HepG2 (cell line): ENCODE measurements around the gene ZNF581. TPM values are rescaled to one million over a fixed set of nuclear protein-coding genes. Genes with fewer than 3 reads are reported as not detected.

Source experiments
- HDAC2 ChIP-seq: sonication (generic); formaldehyde crosslinking; IDR thresholded peaks from 2 replicates; pipeline ENCODE4 v1.4.0; 2020; ENCODE audit warnings: missing genetic modification reagents
- HOXA3 ChIP-seq: sonication (generic); formaldehyde crosslinking; IDR thresholded peaks from 2 replicates; pipeline ENCODE4 v1.5.0; 2020; ENCODE audit warnings: missing genetic modification reagents
- KLF11 ChIP-seq: IDR thresholded peaks from 2 replicates; pipeline ENCODE4 v1.6.1; 2016; ENCODE audit warnings: missing compliant biosample characterization
- NONO ChIP-seq, 2 experiments: fragments of 450-650 bp in 1 of 2; sonication (generic) in 1 of 2; formaldehyde crosslinking in 1 of 2; IDR thresholded peaks in 1 of 2; conservative IDR thresholded peaks in 1 of 2; 2 replicates each; pipeline versions ENCODE4 v1.6.1 to v1.8.0; 2017 to 2022; ENCODE audit warnings: mild to moderate bottlenecking in 1 of 2, missing genetic modification reagents in 1 of 2, moderate library complexity in 1 of 2
- TAF1 ChIP-seq: sonication (generic); formaldehyde crosslinking; IDR thresholded peaks from 2 replicates; pipeline ENCODE4 v1.4.0; 2020; ENCODE audit warnings: missing genetic modification reagents
- TFE3 ChIP-seq: IDR thresholded peaks from 2 replicates; pipeline ENCODE4 v1.6.1; 2016
- U2AF1 ChIP-seq: fragments of 200-400 bp; formaldehyde crosslinking; optimal IDR thresholded peaks from 2 replicates; pipeline ENCODE3; 2017; ENCODE audit warnings: mild to moderate bottlenecking, low read depth, low read length
- ZNF687 ChIP-seq: sonication (generic); formaldehyde crosslinking; IDR thresholded peaks from 2 replicates; pipeline ENCODE4 v1.5.1; 2020; ENCODE audit warnings: mild to moderate bottlenecking, missing genetic modification reagents, moderate library complexity
- ZSCAN9 ChIP-seq: IDR thresholded peaks from 2 replicates; pipeline ENCODE4 v1.6.1; 2016; ENCODE audit warnings: borderline replicate concordance
- polyA plus RNA-seq, 8 experiments: library from polyadenylated mRNA; depleted of rRNA in 3 of 8; stranded (reverse) in 7 of 8; unstranded in 1 of 8; fragments of >200 nt; fragmentation: Illumina TruSeq in 4 of 8; extraction: Trizol in 4 of 8; gene quantifications; 2 replicates each; pipeline versions ENCODE4 v1.2.1 to v1.2.3, GENCODE V29; 2011 to 2016; ENCODE audit warnings: low read depth in 4 of 8, missing spikeins in 1 of 8, mixed read lengths in 1 of 8; ENCODE audit not compliant: insufficient read depth in 1 of 8
- total RNA-seq, 5 experiments: library from RNA; depleted of rRNA; stranded (reverse); fragments of >200 nt; fragmentation: Illumina TruSeq; extraction: Trizol; gene quantifications; 2 replicates each; pipeline ENCODE4 v1.2.3, GENCODE V29; 2016; ENCODE audit warnings: low read depth in 1 of 5
- TF ChIP-seq, protein P1 (sequence below): sonication (generic); formaldehyde crosslinking; IDR thresholded peaks from 2 replicates; pipeline ENCODE4 v1.4.0; 2020; ENCODE audit warnings: mild to moderate bottlenecking, missing genetic modification reagents
- TF ChIP-seq, protein P2 (sequence below): sonication (generic); formaldehyde crosslinking; conservative IDR thresholded peaks from 2 replicates; pipeline ENCODE4 v1.8.0; 2022; ENCODE audit warnings: missing genetic modification reagents
- TF ChIP-seq, protein P3 (sequence below): sonication (generic); formaldehyde crosslinking; IDR thresholded peaks from 2 replicates; pipeline ENCODE4 v1.5.0; 2020; ENCODE audit warnings: mild to moderate bottlenecking, low read depth, missing genetic modification reagents, borderline replicate concordance
- TF ChIP-seq, protein P4 (sequence below): sonication (generic); formaldehyde crosslinking; IDR thresholded peaks from 2 replicates; pipeline ENCODE4 v1.4.0; 2020; ENCODE audit warnings: missing genetic modification reagents, mild to moderate bottlenecking, borderline replicate concordance

Gene ZNF581
- total and polyA plus RNA-seq, 2 of the 13 experiments (the other 11 are each of a cell fraction or from before 2014, with no cell fraction given): 19.6 to 49.5 TPM

- TF ChIP-seq, protein P1, sequence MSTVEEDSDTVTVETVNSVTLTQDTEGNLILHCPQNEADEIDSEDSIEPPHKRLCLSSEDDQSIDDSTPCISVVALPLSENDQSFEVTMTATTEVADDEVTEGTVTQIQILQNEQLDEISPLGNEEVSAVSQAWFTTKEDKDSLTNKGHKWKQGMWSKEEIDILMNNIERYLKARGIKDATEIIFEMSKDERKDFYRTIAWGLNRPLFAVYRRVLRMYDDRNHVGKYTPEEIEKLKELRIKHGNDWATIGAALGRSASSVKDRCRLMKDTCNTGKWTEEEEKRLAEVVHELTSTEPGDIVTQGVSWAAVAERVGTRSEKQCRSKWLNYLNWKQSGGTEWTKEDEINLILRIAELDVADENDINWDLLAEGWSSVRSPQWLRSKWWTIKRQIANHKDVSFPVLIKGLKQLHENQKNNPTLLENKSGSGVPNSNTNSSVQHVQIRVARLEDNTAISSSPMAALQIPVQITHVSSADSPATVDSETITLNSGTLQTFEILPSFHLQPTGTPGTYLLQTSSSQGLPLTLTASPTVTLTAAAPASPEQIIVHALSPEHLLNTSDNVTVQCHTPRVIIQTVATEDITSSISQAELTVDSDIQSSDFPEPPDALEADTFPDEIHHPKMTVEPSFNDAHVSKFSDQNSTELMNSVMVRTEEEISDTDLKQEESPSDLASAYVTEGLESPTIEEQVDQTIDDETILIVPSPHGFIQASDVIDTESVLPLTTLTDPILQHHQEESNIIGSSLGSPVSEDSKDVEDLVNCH: no peak
- TF ChIP-seq HDAC2 (CRISPR knock-in tag) (peak; percentile 37; the same call in 1 of the 2 replicates), ZSCAN9 (CRISPR knock-in tag) (no peak; the same call in 1 of the 2 replicates), TAF1 (CRISPR knock-in tag) (peak; percentile 80), U2AF1 (peak; percentile 64), HOXA3 (CRISPR knock-in tag) (peak; percentile 77), TFE3 (CRISPR knock-in tag) (no peak), ZNF687 (CRISPR knock-in tag) (peak; percentile 73), KLF11 (CRISPR knock-in tag) (no peak), NONO (IDR thresholded peaks at IDR 0.05) (no peak), NONO (CRISPR knock-in tag; conservative IDR thresholded peaks at IDR 0.05) (peak; percentile 66; the same call in 1 of the 2 replicates)
- TF ChIP-seq, protein P2, sequence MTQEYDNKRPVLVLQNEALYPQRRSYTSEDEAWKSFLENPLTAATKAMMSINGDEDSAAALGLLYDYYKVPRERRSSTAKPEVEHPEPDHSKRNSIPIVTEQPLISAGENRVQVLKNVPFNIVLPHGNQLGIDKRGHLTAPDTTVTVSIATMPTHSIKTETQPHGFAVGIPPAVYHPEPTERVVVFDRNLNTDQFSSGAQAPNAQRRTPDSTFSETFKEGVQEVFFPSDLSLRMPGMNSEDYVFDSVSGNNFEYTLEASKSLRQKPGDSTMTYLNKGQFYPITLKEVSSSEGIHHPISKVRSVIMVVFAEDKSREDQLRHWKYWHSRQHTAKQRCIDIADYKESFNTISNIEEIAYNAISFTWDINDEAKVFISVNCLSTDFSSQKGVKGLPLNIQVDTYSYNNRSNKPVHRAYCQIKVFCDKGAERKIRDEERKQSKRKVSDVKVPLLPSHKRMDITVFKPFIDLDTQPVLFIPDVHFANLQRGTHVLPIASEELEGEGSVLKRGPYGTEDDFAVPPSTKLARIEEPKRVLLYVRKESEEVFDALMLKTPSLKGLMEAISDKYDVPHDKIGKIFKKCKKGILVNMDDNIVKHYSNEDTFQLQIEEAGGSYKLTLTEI (CRISPR knock-in tag): no peak
- TF ChIP-seq, protein P3, sequence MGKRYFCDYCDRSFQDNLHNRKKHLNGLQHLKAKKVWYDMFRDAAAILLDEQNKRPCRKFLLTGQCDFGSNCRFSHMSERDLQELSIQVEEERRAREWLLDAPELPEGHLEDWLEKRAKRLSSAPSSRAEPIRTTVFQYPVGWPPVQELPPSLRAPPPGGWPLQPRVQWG (CRISPR knock-in tag): 0 out of 2 replicates have a peak, but pooled peaks have one; percentile 38
- TF ChIP-seq, protein P4, sequence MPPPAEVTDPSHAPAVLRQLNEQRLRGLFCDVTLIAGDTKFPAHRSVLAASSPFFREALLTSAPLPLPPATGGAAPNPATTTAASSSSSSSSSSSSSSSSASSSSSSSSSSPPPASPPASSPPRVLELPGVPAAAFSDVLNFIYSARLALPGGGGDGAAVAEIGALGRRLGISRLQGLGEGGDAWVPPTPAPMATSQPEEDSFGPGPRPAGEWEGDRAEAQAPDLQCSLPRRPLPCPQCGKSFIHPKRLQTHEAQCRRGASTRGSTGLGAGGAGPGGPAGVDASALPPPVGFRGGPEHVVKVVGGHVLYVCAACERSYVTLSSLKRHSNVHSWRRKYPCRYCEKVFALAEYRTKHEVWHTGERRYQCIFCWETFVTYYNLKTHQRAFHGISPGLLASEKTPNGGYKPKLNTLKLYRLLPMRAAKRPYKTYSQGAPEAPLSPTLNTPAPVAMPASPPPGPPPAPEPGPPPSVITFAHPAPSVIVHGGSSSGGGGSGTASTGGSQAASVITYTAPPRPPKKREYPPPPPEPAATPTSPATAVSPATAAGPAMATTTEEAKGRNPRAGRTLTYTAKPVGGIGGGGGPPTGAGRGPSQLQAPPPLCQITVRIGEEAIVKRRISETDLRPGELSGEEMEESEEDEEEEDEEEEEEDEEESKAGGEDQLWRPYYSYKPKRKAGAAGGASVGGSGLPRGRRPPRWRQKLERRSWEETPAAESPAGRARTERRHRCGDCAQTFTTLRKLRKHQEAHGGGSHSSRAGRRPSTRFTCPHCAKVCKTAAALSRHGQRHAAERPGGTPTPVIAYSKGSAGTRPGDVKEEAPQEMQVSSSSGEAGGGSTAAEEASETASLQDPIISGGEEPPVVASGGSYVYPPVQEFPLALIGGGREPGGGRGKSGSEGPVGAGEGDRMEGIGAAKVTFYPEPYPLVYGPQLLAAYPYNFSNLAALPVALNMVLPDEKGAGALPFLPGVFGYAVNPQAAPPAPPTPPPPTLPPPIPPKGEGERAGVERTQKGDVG (CRISPR knock-in tag): 0 out of 2 replicates have a peak, but pooled peaks have one; percentile 44
Observed at GRCh38 chr19:55643003-55643886, at the start of gene ZNF581 (continued).
